A172 (cell line): ENCODE data around the gene CDRT4. TPM values are rescaled to one million over a fixed set of nuclear protein-coding genes. Genes with fewer than 3 reads are reported as not detected.

Source experiments
- DNase-seq: peaks from one replicate; pipeline ENCODE4 v3.0.0-alpha.2; 2015; ENCODE audit warnings: low spot score
- total RNA-seq: library from RNA; depleted of rRNA; stranded (reverse); fragments of >200 nt; shearing (Covaris generic); gene quantifications from 2 replicates; pipeline ENCODE4 v1.2.3, GENCODE V29; 2014

Gene CDRT4
- total RNA-seq, 1 experiment from 2014 or later, result 0.96 TPM

GRCh38 chr17:15492791-15493692 lies 25.6 kb upstream of the CDRT4 start:
- no peak for DNase-seq

- no peak for DNase-seq
Observed at GRCh38 chr17:15492186-15492585, 24.8 kb upstream of the CDRT4 start.

GRCh38 chr17:15490634-15491261 lies 23.3 kb upstream of the CDRT4 start:
- peak; percentile 95 for DNase-seq

- no peak for DNase-seq
Observed at GRCh38 chr17:15488557-15488956, 21.1 kb upstream of the CDRT4 start.

- no peak for DNase-seq
Observed at GRCh38 chr17:15485045-15485444, 17.6 kb upstream of the CDRT4 start.

GRCh38 chr17:15483431-15483830 lies 16.0 kb upstream of the CDRT4 start:
- no peak for DNase-seq

- no peak for DNase-seq
Observed at GRCh38 chr17:15482476-15482875, 15.1 kb upstream of the CDRT4 start.

- DNase-seq, result no peak
Observed at GRCh38 chr17:15481481-15481880, 14.1 kb upstream of the CDRT4 start.

GRCh38 chr17:15480204-15480603 lies 12.8 kb upstream of the CDRT4 start:
- no peak for DNase-seq

GRCh38 chr17:15479703-15480102 lies 12.3 kb upstream of the CDRT4 start:
- DNase-seq, result peak; percentile 72

- no peak for DNase-seq
Observed at GRCh38 chr17:15478845-15479244, 11.4 kb upstream of the CDRT4 start.

GRCh38 chr17:15475631-15476354 lies 8.4 kb upstream of the CDRT4 start:
- DNase-seq, result no peak

GRCh38 chr17:15472891-15473290 lies 5.5 kb upstream of the CDRT4 start:
- DNase-seq, result no peak

- no peak for DNase-seq
Observed at GRCh38 chr17:15470536-15470935, 3.1 kb upstream of the CDRT4 start.

GRCh38 chr17:15469260-15469659 lies 1.8 kb upstream of the CDRT4 start:
- DNase-seq, result peak; percentile 81

- no peak for DNase-seq
Observed at GRCh38 chr17:15468126-15468525, 705 bp upstream of the CDRT4 start.

GRCh38 chr17:15466131-15466530 lies 1.3 kb downstream of the CDRT4 start:
- no peak for DNase-seq

- no peak for DNase-seq
Observed at GRCh38 chr17:15465045-15465701, 2.2 kb downstream of the CDRT4 start.

GRCh38 chr17:15464231-15464985 lies 3.0 kb downstream of the CDRT4 start:
- no peak for DNase-seq

- peak; percentile 51 for DNase-seq
Observed at GRCh38 chr17:15462976-15463772, 4.2 kb downstream of the CDRT4 start.
